GM12878 (cell line): ENCODE results near the gene ISG20L2. TPM values are rescaled to one million over a fixed set of nuclear protein-coding genes. Genes with fewer than 3 reads are reported as not detected.

Experiments
- ATAC-seq: fragments of 200-7000 bp; cut with Tn5 transposase; 3 replicates; pipeline ENCODE4 v1.9.1; 2020; ENCODE audit warnings: mild to moderate bottlenecking, moderate library complexity
- BruUV-seq: library from RNA; stranded (reverse); fragments of 400-500 nt; replicated peaks from 2 replicates; lab custom pipeline; 2021; lab: Mats Ljungman, UMichigan
- CTCF ChIA-PET: fragments of 300-600 bp; sonication (Branson Sonifier 250); formaldehyde crosslinking; extraction: SDS; loops from one replicate; lab custom pipeline; 2021; ENCODE audit warnings: inconsistent platforms; lab: Yijun Ruan, JAX
- POLR2A ChIA-PET: fragments of 350-600 bp; formaldehyde crosslinking; extraction: SDS; loops from one replicate; lab custom pipeline; 2021; ENCODE audit warnings: inconsistent platforms; lab: Charles Lee
- RAD21 ChIA-PET: fragments of 300-600 bp; sonication (Branson Sonifier 250); formaldehyde crosslinking; loops from one replicate; lab custom pipeline; 2023; ENCODE audit warnings: antibody characterized with exemption; ENCODE audit not compliant: unreplicated experiment; lab: Charles Lee
- SMC1A ChIA-PET: fragments of 300-600 bp; sonication (Branson Sonifier 250); formaldehyde crosslinking; loops from one replicate; lab custom pipeline; 2023; ENCODE audit not compliant: unreplicated experiment, uncharacterized antibody; lab: Charles Lee
- DNase-seq: peaks from one replicate; pipeline ENCODE4 v3.0.0-alpha.2; 2011; ENCODE audit warnings: low read depth, low spot score
- FAIRE-seq: peaks from 3 replicates; lab custom pipeline; 2011; peaks lifted over from hg19 to GRCh38; lab: Jason Lieb, UNC
- H2AFZ ChIP-seq: 2 replicates; pipeline ENCODE4 v1.6.0; 2011; ENCODE audit warnings: low read depth, low read length, control low read depth; ENCODE audit not compliant: control insufficient read depth
- H3K27ac ChIP-seq: 2 replicates; pipeline ENCODE4 v1.5.1; 2011; ENCODE audit warnings: control low read depth; ENCODE audit not compliant: control insufficient read depth, insufficient read depth
- H3K27me3 ChIP-seq, 2 experiments: replicated peaks in 1 of 2; 2 replicates each; pipeline versions ENCODE4 v1.6.0 to v1.6.1; 2011; ENCODE audit warnings: low read length in 1 of 2; ENCODE audit not compliant: control insufficient read depth in 2 of 2, insufficient read depth in 2 of 2
- H3K36me3 ChIP-seq, 2 experiments: 2 replicates each; pipeline ENCODE4 v1.5.1; 2011; ENCODE audit warnings: low read length in 1 of 2; ENCODE audit not compliant: control insufficient read depth in 2 of 2, insufficient read depth in 2 of 2
- H3K4me1 ChIP-seq: 2 replicates; pipeline ENCODE4 v1.6.1; 2011; ENCODE audit warnings: mild to moderate bottlenecking, low read length, moderate library complexity, mixed read lengths; ENCODE audit not compliant: control insufficient read depth, insufficient read depth
- H3K4me2 ChIP-seq: 2 replicates; pipeline ENCODE4 v1.6.0; 2011; ENCODE audit warnings: control low read depth; ENCODE audit not compliant: control insufficient read depth, insufficient read depth
- H3K4me3 ChIP-seq: fragments of 200-600 bp; sonication (generic); 2 replicates; pipeline ENCODE4 v1.5.1; 2016
- H3K79me2 ChIP-seq: 2 replicates; pipeline ENCODE4 v1.6.0; 2011; ENCODE audit warnings: low read length; ENCODE audit not compliant: control insufficient read depth, insufficient read depth
- H3K9ac ChIP-seq: 2 replicates; pipeline ENCODE4 v1.8.0; 2011; ENCODE audit warnings: low read length, control low read depth, mixed read lengths; ENCODE audit not compliant: control insufficient read depth, insufficient read depth
- H3K9me3 ChIP-seq: replicated peaks from 3 replicates; pipeline ENCODE4 v1.5.1; 2011; ENCODE audit warnings: mild to moderate bottlenecking, low read length; ENCODE audit not compliant: control insufficient read depth, insufficient read depth
- H4K20me1 ChIP-seq: 2 replicates; pipeline ENCODE4 v1.6.0; 2011; ENCODE audit not compliant: control insufficient read depth, insufficient read depth
- CBFB ChIP-seq: IDR thresholded peaks from 2 replicates; pipeline ENCODE4 v1.6.1; 2016; ENCODE audit warnings: antibody characterized with exemption, low read depth
- CHD1 ChIP-seq: IDR thresholded peaks from 2 replicates; pipeline ENCODE4 v1.6.1; 2012; ENCODE audit warnings: low read depth, low read length, improper control_type of control experiment
- DPF2 ChIP-seq: fragments of 450-650 bp; IDR thresholded peaks from 2 replicates; pipeline ENCODE4 v1.6.1; 2017; ENCODE audit warnings: mild to moderate bottlenecking
- HCFC1 ChIP-seq: fragments of 150-350 bp; IDR thresholded peaks from 2 replicates; pipeline ENCODE4 v1.6.1; 2014; ENCODE audit warnings: low read length
- NRF1 ChIP-seq: conservative IDR thresholded peaks from 2 replicates; pipeline ENCODE4 v1.6.1; 2011; ENCODE audit warnings: mild to moderate bottlenecking, low read depth, low read length, improper control_type of control experiment
- SIX5 ChIP-seq: IDR thresholded peaks from 2 replicates; pipeline ENCODE4 v1.6.1; 2011; ENCODE audit warnings: mild to moderate bottlenecking, low read depth, low read length, moderate library complexity; ENCODE audit not compliant: severe bottlenecking
- SREBF1 ChIP-seq: IDR thresholded peaks from 2 replicates; pipeline ENCODE4 v1.6.1; 2012; ENCODE audit warnings: mild to moderate bottlenecking, low read length
- SREBF2 ChIP-seq: IDR thresholded peaks from 2 replicates; pipeline ENCODE4 v1.6.1; 2012; ENCODE audit warnings: mild to moderate bottlenecking, low read length
- TAF1 ChIP-seq: IDR thresholded peaks from 2 replicates; pipeline ENCODE4 v1.6.1; 2011; ENCODE audit warnings: mild to moderate bottlenecking, low read depth, low read length, borderline replicate concordance
- TCF12 ChIP-seq: IDR thresholded peaks from 2 replicates; pipeline ENCODE4 v1.6.1; 2011; ENCODE audit warnings: low read depth, mild to moderate bottlenecking, low read length
- WGBS: methylation state at CpG from one replicate; pipeline ENCODE4 v1.1.6; 2016; ENCODE audit warnings: low lambda C conversion rate; ENCODE audit not compliant: insufficient replicate concordance, insufficient coverage; ENCODE audit errors: missing lambda C conversion rate; 5-methylcytosine and 5-hydroxymethylcytosine counted together
- in situ Hi-C: fragments of 300-500 bp; cut with MboI; formaldehyde crosslinking; loops from 9 replicates; pipeline ENCODE4 v1.14.3; 2018; ENCODE audit warnings: mixed read lengths
- intact Hi-C: fragments of 100-400 bp; cut with micrococcal nuclease; formaldehyde crosslinking; loops from one replicate; pipeline ENCODE4 v1.14.2; 2022; ENCODE audit not compliant: unreplicated experiment
- polyA plus RNA-seq, 11 experiments: library from polyadenylated mRNA; depleted of rRNA in 4 of 11; unstranded in 6 of 11; stranded (reverse) in 5 of 11; fragments of >200 nt; fragmentation: Nextera tagmentation in 4 of 11; fragmentation: Illumina TruSeq in 1 of 11; extraction: Ambion mirVana in 4 of 11; extraction: Trizol in 1 of 11; gene quantifications; 1 replicate in 1 of 11; 2 replicates in 10 of 11; pipeline versions ENCODE4 v1.2.1 to v1.2.3, GENCODE V29; 2011 to 2016; ENCODE audit warnings: inconsistent platforms in 2 of 11, missing spikeins in 2 of 11, low read depth in 1 of 11
- total RNA-seq, 4 experiments: library from RNA; depleted of rRNA in 3 of 4; stranded (reverse); fragments of >200 nt in 3 of 4; fragmentation: Illumina TruSeq in 1 of 4; extraction: Trizol in 1 of 4; gene quantifications; 2 replicates each; pipeline versions ENCODE4 v1.2.1 to v1.2.3, GENCODE V29; 2013 to 2021
- TF ChIP-seq, protein P1 (sequence below): IDR thresholded peaks from 2 replicates; pipeline ENCODE4 v1.6.1; 2011; ENCODE audit warnings: borderline replicate concordance, low read depth, mild to moderate bottlenecking, moderate library complexity, low read length; ENCODE audit not compliant: insufficient read depth, poor library complexity, severe bottlenecking
- TF ChIP-seq, protein P2 (sequence below): fragments of 450-650 bp; IDR thresholded peaks from 2 replicates; pipeline ENCODE4 v1.6.1; 2016; ENCODE audit warnings: mild to moderate bottlenecking, moderate library complexity, borderline replicate concordance
- TF ChIP-seq, protein P3 (sequence below): fragments of 450-650 bp; IDR thresholded peaks from 2 replicates; pipeline ENCODE4 v1.6.1; 2016; ENCODE audit warnings: mild to moderate bottlenecking
- TF ChIP-seq, protein P4 (sequence below): IDR thresholded peaks from 2 replicates; pipeline ENCODE4 v1.6.1; 2011; ENCODE audit warnings: low read depth, mild to moderate bottlenecking, low read length, moderate library complexity, borderline replicate concordance; ENCODE audit errors: extremely low read depth

ISG20L2 gene
- total and polyA plus RNA-seq, 10 of the 15 experiments (the other 5 are each of a cell fraction or from before 2014, with no cell fraction given) = 16.4 to 111 (median 48.0) TPM

DNA sequence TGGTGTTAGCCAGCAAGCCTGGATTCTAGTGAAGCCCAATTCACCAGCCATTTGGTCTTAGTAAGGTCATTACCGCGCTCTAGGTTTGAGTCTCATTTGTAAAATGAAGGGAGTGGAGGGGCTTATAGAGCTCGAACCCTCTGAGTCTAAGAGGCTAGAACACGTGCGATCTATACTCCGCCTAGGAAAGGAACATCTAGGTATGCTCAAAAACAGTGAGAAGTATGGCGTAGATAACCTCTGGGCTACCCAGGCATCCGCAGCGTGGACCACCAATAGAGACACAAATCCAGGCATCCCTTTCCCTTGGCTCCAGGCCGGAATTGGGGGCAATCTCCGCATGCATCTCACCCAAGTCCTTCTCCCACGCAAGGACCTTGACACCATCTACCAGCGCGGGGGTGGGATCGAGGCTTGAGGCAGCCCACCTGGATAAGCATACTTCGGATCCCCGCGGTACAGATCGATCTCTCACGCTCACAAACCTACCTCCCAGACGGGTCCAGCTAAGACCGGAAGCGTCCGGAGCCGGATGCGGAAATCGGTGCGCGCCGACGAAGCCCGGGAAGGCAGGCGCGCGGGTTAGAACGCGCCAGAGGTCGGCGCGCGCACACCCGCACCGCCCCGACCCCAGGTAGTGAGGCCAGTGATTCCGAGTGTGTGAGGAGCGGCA, 504 bp downstream of the ISG20L2 start, which contains the start of gene METTL25B:
TSS of gene METTL25B (plus strand) at position 544 of the 673 bp plus-strand sequence. CDS start 636 bp downstream, outside the sequence.
- peak within 1 kb of the TSS; percentile 98 for H3K9ac ChIP-seq
- CTCF ChIA-PET = interaction anchor here (0.6 to 11.2 kb wide), 25 partner anchors 9 to 312 kb away, joined by 3 to 433 read pairs (median 11); partner anchors contain the start of genes CRABP2, HDGF, INSRR and MRPL24
- peaks cover 10 to 18% of the 10 kb centered on the region in 2 experiments for H3K36me3 ChIP-seq
- POLR2A ChIA-PET = interaction anchor here (0.5 to 7.0 kb wide), 20 partner anchors 8 to 872 kb away, joined by 3 to 75 read pairs (median 5); partner anchors contain the start of genes HDGF, MRPL24, NAXE and PRCC
- peak within 1 kb of the TSS; percentile 100 for H3K4me3 ChIP-seq
- peak within 1 kb of the TSS; percentile 99 for H3K4me2 ChIP-seq
- peaks cover 13% of the 10 kb centered on the region for H3K4me1 ChIP-seq
- peak within 1 kb of the TSS; percentile 91 for H3K27ac ChIP-seq
- peaks cover 69% of the 10 kb centered on the region for H3K79me2 ChIP-seq
- intact Hi-C loops = loop anchor here (1.0 to 10.0 kb wide), 5 partner anchors 13 to 103 kb away; partner anchors contain the start of genes MRPL24 and PRCC
- RAD21 ChIA-PET = interaction anchor here (0.5 to 7.1 kb wide), 16 partner anchors 11 to 163 kb away, joined by 3 to 173 read pairs (median 21); partner anchors contain the start of genes HDGF, INSRR, MRPL24 and NTRK1
- WGBS = under 1% methylated on average over 37 of the region's 46 CpGs
- no peaks in the 10 kb centered on the region for H3K9me3 ChIP-seq
- H2AFZ ChIP-seq = peak within 1 kb of the TSS; percentile 76
- in situ Hi-C loops = no loop called here
- H4K20me1 ChIP-seq = peaks cover 7% of the 10 kb centered on the region
- DNase-seq = no peak
- SMC1A ChIA-PET = interaction anchor here (0.8 to 10.0 kb wide), 18 partner anchors 13 to 271 kb away, joined by 3 to 168 read pairs (median 24); partner anchors contain the start of genes HDGF, INSRR, MRPL24 and NTRK1
- peak; percentile 80 for ATAC-seq
- TSS peak; percentile 68 for BruUV-seq
- H3K27me3 ChIP-seq = no peaks in the 10 kb centered on the region
- peak; percentile 90 for FAIRE-seq
- TF ChIP-seq SREBF2 = no peak
- no peak for TF ChIP-seq SREBF1
- TF ChIP-seq, protein P1, sequence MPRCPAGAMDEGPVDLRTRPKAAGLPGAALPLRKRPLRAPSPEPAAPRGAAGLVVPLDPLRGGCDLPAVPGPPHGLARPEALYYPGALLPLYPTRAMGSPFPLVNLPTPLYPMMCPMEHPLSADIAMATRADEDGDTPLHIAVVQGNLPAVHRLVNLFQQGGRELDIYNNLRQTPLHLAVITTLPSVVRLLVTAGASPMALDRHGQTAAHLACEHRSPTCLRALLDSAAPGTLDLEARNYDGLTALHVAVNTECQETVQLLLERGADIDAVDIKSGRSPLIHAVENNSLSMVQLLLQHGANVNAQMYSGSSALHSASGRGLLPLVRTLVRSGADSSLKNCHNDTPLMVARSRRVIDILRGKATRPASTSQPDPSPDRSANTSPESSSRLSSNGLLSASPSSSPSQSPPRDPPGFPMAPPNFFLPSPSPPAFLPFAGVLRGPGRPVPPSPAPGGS = no peak
- TF ChIP-seq, protein P2, sequence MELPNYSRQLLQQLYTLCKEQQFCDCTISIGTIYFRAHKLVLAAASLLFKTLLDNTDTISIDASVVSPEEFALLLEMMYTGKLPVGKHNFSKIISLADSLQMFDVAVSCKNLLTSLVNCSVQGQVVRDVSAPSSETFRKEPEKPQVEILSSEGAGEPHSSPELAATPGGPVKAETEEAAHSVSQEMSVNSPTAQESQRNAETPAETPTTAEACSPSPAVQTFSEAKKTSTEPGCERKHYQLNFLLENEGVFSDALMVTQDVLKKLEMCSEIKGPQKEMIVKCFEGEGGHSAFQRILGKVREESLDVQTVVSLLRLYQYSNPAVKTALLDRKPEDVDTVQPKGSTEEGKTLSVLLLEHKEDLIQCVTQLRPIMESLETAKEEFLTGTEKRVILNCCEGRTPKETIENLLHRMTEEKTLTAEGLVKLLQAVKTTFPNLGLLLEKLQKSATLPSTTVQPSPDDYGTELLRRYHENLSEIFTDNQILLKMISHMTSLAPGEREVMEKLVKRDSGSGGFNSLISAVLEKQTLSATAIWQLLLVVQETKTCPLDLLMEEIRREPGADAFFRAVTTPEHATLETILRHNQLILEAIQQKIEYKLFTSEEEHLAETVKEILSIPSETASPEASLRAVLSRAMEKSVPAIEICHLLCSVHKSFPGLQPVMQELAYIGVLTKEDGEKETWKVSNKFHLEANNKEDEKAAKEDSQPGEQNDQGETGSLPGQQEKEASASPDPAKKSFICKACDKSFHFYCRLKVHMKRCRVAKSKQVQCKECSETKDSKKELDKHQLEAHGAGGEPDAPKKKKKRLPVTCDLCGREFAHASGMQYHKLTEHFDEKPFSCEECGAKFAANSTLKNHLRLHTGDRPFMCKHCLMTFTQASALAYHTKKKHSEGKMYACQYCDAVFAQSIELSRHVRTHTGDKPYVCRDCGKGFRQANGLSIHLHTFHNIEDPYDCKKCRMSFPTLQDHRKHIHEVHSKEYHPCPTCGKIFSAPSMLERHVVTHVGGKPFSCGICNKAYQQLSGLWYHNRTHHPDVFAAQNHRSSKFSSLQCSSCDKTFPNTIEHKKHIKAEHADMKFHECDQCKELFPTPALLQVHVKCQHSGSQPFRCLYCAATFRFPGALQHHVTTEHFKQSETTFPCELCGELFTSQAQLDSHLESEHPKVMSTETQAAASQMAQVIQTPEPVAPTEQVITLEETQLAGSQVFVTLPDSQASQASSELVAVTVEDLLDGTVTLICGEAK = peak; percentile 86
- 0 out of 2 replicates have a peak, but pooled peaks have one; percentile 12 for TF ChIP-seq NRF1
- peak; percentile 43 for TF ChIP-seq SIX5
- TF ChIP-seq CBFB = 0 out of 2 replicates have a peak, but pooled peaks have one; percentile 14
- TF ChIP-seq HCFC1 = peak; percentile 40; the same call in 1 of the 2 replicates
- TF ChIP-seq DPF2 = no peak
- no peak for TF ChIP-seq TCF12
- TF ChIP-seq, protein P3, sequence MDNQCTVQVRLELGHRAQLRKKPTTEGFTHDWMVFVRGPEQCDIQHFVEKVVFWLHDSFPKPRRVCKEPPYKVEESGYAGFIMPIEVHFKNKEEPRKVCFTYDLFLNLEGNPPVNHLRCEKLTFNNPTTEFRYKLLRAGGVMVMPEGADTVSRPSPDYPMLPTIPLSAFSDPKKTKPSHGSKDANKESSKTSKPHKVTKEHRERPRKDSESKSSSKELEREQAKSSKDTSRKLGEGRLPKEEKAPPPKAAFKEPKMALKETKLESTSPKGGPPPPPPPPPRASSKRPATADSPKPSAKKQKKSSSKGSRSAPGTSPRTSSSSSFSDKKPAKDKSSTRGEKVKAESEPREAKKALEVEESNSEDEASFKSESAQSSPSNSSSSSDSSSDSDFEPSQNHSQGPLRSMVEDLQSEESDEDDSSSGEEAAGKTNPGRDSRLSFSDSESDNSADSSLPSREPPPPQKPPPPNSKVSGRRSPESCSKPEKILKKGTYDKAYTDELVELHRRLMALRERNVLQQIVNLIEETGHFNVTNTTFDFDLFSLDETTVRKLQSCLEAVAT = peak; percentile 13
- 0 out of 2 replicates have a peak, but pooled peaks have one; percentile 57 for TF ChIP-seq CHD1
- TF ChIP-seq, protein P4, sequence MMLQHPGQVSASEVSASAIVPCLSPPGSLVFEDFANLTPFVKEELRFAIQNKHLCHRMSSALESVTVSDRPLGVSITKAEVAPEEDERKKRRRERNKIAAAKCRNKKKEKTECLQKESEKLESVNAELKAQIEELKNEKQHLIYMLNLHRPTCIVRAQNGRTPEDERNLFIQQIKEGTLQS = no peak
- TF ChIP-seq TAF1 = peak; percentile 29; the same call in 1 of the 2 replicates
